ENCODE results near the gene PRRC2A.

PRRC2A gene

DNA sequence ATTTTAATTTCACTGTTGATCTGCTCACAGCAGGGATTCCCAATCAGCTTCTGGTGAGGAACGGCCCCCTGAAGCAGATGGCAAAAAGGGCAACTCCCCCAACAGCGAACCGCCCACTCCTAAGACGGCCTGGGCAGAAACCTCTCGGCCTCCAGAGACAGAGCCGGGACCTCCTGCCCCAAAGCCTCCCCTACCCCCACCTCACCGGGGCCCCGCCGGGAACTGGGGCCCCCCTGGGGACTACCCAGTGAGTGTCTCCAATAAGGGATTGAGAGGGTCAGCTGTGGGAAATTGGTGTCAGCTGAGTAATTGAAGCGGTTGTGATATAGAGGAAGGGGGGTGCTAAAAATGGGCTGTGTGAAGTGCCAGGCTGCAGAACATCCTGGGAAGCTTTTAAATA, 6.4 kb downstream of the PRRC2A start:
- H3K27ac ChIP-seq (ENCODE audit: low read depth in 2 of 2, low read length in 2 of 2) = no peak overlapping the region
- no peaks in the 10 kb centered on the region for H3K27me3 ChIP-seq (ENCODE audit: control insufficient read depth in 2 of 2, insufficient read depth in 2 of 2, low read length in 2 of 2)
- peaks cover 4 to 5% of the 10 kb centered on the region in 2 donors for H3K4me1 ChIP-seq (ENCODE audit: control insufficient read depth in 2 of 2, insufficient read depth in 2 of 2, low read length in 2 of 2)
- H3K9ac ChIP-seq (ENCODE audit: low read depth in 1 of 2, low read length in 2 of 2) = no peak overlapping the region
- H3K9me3 ChIP-seq (ENCODE audit: control insufficient read depth in 2 of 2, low read length in 2 of 2) = no peaks in the 10 kb centered on the region
- peaks cover 65 to 89% of the 10 kb centered on the region in 2 donors for H3K36me3 ChIP-seq (ENCODE audit: control insufficient read depth in 2 of 2, insufficient read depth in 2 of 2, low read length in 2 of 2)
- no peak overlapping the region for H3K4me3 ChIP-seq (ENCODE audit: low read length in 2 of 2)

DNA sequence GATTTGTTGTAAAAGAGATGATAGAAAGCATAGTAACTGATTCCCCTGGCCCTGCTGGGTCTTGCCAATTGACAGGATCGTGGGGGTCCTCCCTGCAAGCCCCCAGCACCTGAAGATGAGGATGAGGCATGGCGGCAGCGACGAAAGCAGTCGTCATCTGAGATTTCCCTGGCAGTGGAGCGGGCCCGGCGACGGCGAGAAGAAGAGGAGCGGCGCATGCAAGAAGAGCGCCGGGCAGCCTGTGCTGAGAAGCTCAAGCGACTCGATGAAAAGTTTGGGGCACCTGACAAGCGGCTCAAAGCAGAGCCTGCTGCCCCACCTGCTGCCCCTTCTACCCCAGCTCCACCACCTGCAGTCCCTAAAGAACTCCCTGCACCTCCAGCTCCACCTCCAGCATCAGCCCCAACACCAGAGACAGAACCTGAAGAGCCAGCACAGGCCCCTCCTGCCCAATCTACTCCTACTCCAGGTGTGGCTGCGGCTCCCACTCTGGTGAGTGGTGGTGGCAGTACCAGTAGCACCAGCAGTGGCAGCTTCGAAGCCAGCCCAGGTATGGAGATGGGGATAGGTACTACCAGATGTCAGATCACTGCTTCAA, 7.3 kb downstream of the PRRC2A start:
- Histone ChIP-seq H3K36me3 (ENCODE audit: control insufficient read depth in 2 of 2, insufficient read depth in 2 of 2, low read length in 2 of 2) (peaks cover 68 to 90% of the 10 kb centered on the region in 2 donors), H3K27ac (ENCODE audit: low read depth in 2 of 2, low read length in 2 of 2) (no peak overlapping the region), H3K9ac (ENCODE audit: low read depth in 1 of 2, low read length in 2 of 2) (no peak overlapping the region)

DNA sequence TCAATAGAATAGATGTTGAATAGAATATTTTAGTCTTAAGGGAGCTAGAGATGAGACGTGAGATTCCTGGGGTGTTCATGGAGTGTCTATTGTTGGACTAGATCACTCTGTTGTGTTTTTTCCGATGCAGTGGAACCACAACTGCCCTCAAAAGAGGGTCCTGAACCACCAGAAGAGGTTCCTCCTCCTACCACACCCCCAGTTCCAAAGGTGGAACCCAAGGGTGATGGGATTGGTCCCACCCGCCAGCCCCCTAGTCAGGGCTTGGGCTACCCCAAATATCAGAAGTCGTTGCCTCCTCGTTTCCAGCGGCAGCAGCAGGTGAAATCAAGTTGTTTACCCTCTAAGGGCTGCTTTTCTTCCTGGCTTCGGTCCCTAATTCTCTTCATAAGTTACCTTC, 8.5 kb downstream of the PRRC2A start:
- H3K9ac ChIP-seq (ENCODE audit: low read depth in 1 of 2, low read length in 2 of 2) = no peak overlapping the region
- H3K36me3 ChIP-seq (ENCODE audit: control insufficient read depth in 2 of 2, insufficient read depth in 2 of 2, low read length in 2 of 2) = peaks cover 74 to 90% of the 10 kb centered on the region in 2 donors
- H3K4me3 ChIP-seq (ENCODE audit: low read length in 2 of 2) = no peak overlapping the region

More for the DNA sequence above, 7.3 kb downstream of the PRRC2A start:
- no peaks in the 10 kb centered on the region for H3K4me1 ChIP-seq (ENCODE audit: control insufficient read depth in 2 of 2, insufficient read depth in 2 of 2, low read length in 2 of 2)
- H3K4me3 ChIP-seq (ENCODE audit: low read length in 2 of 2) = no peak overlapping the region
- no peaks in the 10 kb centered on the region for H3K27me3 ChIP-seq (ENCODE audit: control insufficient read depth in 2 of 2, insufficient read depth in 2 of 2, low read length in 2 of 2)
- H3K9me3 ChIP-seq (ENCODE audit: control insufficient read depth in 2 of 2, low read length in 2 of 2) = no peaks in the 10 kb centered on the region

DNA sequence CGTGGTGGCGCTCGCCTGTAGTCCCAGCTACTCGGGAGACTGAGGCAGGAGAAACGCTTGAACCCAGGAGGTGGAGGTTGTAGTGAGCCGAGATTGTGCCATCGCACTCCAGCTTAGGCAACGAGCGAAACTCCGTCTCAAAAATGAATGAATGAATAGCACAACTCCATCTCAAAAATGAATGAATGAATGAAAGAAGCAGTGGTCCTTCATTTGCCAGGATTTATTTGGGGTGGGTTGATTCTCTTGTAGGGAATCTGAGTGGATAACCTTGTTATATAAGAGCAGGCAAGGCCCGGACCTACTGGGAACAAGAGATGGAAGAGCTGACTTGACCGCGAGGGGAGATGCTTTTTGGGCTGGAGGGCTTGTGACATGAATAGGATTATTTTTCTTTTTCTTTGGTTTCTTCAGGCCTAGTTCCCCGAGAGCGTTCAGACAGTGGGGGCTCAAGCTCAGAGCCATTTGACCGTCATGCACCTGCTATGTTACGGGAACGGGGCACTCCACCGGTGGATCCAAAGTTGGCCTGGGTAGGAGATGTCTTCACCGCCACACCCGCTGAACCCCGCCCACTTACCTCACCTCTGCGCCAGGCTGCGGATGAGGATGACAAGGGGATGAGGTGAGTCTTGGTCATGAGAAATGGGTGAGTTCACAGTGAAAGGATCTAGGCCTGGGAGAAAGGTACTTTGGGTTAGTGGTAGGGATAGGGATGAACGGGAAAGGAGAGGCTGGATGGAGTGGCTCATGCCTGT, 9.8 kb downstream of the PRRC2A start:
- H3K36me3 ChIP-seq (ENCODE audit: control insufficient read depth in 2 of 2, insufficient read depth in 2 of 2, low read length in 2 of 2) = peaks cover 76 to 90% of the 10 kb centered on the region in 2 donors
- H3K27me3 ChIP-seq (ENCODE audit: control insufficient read depth in 2 of 2, insufficient read depth in 2 of 2, low read length in 2 of 2) = no peaks in the 10 kb centered on the region
- no peaks in the 10 kb centered on the region for H3K9me3 ChIP-seq (ENCODE audit: control insufficient read depth in 2 of 2, low read length in 2 of 2)
- H3K4me3 ChIP-seq (ENCODE audit: low read length in 2 of 2) = no peak overlapping the region
- H3K4me1 ChIP-seq (ENCODE audit: control insufficient read depth in 2 of 2, insufficient read depth in 2 of 2, low read length in 2 of 2) = no peaks in the 10 kb centered on the region
- no peak overlapping the region for H3K9ac ChIP-seq (ENCODE audit: low read depth in 1 of 2, low read length in 2 of 2)
- H3K27ac ChIP-seq (ENCODE audit: low read depth in 2 of 2, low read length in 2 of 2) = no peak overlapping the region

More for the DNA sequence above, 8.5 kb downstream of the PRRC2A start:
- Histone ChIP-seq H3K27ac (ENCODE audit: low read depth in 2 of 2, low read length in 2 of 2) (no peak overlapping the region), H3K27me3 (ENCODE audit: control insufficient read depth in 2 of 2, insufficient read depth in 2 of 2, low read length in 2 of 2) (no peaks in the 10 kb centered on the region), H3K9me3 (ENCODE audit: control insufficient read depth in 2 of 2, low read length in 2 of 2) (no peaks in the 10 kb centered on the region), H3K4me1 (ENCODE audit: control insufficient read depth in 2 of 2, insufficient read depth in 2 of 2, low read length in 2 of 2) (no peaks in the 10 kb centered on the region)

DNA sequence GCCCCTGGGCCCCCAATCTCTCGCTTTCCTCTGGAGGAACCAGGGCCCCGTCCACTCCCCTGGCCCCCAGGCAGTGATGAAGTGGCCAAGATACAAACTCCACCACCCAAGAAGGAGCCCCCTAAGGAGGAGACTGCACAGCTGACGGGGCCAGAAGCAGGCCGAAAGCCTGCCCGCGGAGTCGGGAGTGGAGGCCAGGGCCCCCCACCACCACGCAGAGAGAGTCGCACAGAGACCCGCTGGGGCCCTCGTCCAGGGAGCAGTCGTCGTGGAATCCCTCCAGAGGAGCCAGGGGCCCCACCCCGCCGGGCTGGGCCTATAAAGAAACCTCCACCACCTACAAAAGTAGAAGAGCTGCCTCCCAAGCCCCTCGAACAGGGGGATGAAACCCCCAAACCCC, 10.7 kb downstream of the PRRC2A start:
- Histone ChIP-seq H3K36me3 (ENCODE audit: control insufficient read depth in 2 of 2, insufficient read depth in 2 of 2, low read length in 2 of 2) (peaks cover 76 to 90% of the 10 kb centered on the region in 2 donors), H3K9ac (ENCODE audit: low read depth in 1 of 2, low read length in 2 of 2) (no peak overlapping the region), H3K27me3 (ENCODE audit: control insufficient read depth in 2 of 2, insufficient read depth in 2 of 2, low read length in 2 of 2) (no peaks in the 10 kb centered on the region), H3K27ac (ENCODE audit: low read depth in 2 of 2, low read length in 2 of 2) (no peak overlapping the region), H3K4me3 (ENCODE audit: low read length in 2 of 2) (no peak overlapping the region), H3K4me1 (ENCODE audit: control insufficient read depth in 2 of 2, insufficient read depth in 2 of 2, low read length in 2 of 2) (no peaks in the 10 kb centered on the region), H3K9me3 (ENCODE audit: control insufficient read depth in 2 of 2, low read length in 2 of 2) (no peaks in the 10 kb centered on the region)

DNA sequence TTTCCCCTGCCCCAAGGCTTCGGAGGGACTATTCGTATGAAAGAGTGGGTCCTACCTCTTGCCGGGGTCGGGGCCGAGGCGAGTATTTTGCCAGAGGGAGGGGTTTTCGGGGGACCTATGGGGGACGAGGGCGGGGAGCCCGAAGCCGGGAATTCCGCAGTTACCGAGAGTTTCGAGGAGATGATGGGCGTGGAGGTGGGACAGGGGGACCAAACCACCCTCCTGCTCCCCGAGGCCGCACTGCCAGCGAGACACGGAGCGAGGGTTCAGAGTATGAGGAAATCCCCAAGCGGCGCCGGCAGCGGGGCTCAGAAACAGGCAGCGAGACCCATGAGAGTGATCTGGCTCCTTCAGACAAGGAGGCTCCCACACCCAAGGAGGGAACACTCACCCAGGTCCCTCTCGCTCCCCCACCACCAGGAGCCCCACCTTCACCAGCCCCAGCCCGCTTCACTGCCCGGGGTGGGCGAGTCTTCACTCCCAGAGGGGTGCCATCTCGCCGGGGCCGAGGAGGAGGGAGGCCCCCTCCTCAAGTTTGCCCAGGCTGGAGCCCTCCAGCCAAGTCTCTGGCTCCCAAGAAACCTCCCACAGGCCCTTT, 11.3 kb downstream of the PRRC2A start:
- Histone ChIP-seq H3K27me3 (ENCODE audit: control insufficient read depth in 2 of 2, insufficient read depth in 2 of 2, low read length in 2 of 2) (no peaks in the 10 kb centered on the region), H3K27ac (ENCODE audit: low read depth in 2 of 2, low read length in 2 of 2) (no peak overlapping the region), H3K36me3 (ENCODE audit: control insufficient read depth in 2 of 2, insufficient read depth in 2 of 2, low read length in 2 of 2) (peaks cover 75 to 90% of the 10 kb centered on the region in 2 donors), H3K4me1 (ENCODE audit: control insufficient read depth in 2 of 2, insufficient read depth in 2 of 2, low read length in 2 of 2) (no peaks in the 10 kb centered on the region), H3K4me3 (ENCODE audit: low read length in 2 of 2) (no peak overlapping the region), H3K9me3 (ENCODE audit: control insufficient read depth in 2 of 2, low read length in 2 of 2) (no peaks in the 10 kb centered on the region), H3K9ac (ENCODE audit: low read depth in 1 of 2, low read length in 2 of 2) (no peak overlapping the region)

DNA sequence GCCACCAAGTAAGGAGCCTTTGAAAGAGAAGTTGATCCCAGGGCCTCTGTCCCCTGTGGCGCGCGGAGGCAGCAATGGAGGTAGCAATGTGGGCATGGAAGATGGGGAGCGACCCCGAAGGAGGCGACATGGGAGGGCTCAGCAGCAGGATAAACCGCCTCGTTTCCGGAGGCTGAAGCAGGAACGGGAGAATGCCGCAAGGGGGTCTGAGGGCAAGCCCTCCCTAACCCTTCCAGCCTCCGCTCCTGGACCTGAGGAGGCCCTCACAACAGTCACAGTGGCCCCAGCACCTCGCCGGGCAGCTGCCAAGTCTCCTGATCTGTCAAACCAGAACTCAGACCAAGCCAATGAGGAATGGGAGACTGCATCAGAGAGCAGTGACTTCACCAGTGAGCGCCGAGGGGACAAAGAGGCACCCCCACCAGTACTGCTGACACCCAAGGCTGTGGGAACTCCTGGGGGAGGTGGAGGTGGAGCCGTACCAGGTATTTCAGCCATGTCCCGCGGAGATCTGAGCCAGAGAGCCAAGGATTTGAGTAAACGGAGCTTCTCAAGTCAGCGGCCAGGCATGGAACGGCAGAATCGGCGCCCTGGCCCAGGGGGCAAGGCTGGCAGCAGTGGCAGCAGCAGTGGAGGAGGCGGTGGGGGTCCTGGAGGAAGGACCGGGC, 11.9 kb downstream of the PRRC2A start:
- Histone ChIP-seq H3K9ac (ENCODE audit: low read depth in 1 of 2, low read length in 2 of 2) (no peak overlapping the region), H3K27ac (ENCODE audit: low read depth in 2 of 2, low read length in 2 of 2) (no peak overlapping the region), H3K36me3 (ENCODE audit: control insufficient read depth in 2 of 2, insufficient read depth in 2 of 2, low read length in 2 of 2) (peaks cover 75 to 90% of the 10 kb centered on the region in 2 donors), H3K27me3 (ENCODE audit: control insufficient read depth in 2 of 2, insufficient read depth in 2 of 2, low read length in 2 of 2) (no peaks in the 10 kb centered on the region), H3K4me1 (ENCODE audit: control insufficient read depth in 2 of 2, insufficient read depth in 2 of 2, low read length in 2 of 2) (no peaks in the 10 kb centered on the region), H3K4me3 (ENCODE audit: low read length in 2 of 2) (no peak overlapping the region), H3K9me3 (ENCODE audit: control insufficient read depth in 2 of 2, low read length in 2 of 2) (no peaks in the 10 kb centered on the region)

DNA sequence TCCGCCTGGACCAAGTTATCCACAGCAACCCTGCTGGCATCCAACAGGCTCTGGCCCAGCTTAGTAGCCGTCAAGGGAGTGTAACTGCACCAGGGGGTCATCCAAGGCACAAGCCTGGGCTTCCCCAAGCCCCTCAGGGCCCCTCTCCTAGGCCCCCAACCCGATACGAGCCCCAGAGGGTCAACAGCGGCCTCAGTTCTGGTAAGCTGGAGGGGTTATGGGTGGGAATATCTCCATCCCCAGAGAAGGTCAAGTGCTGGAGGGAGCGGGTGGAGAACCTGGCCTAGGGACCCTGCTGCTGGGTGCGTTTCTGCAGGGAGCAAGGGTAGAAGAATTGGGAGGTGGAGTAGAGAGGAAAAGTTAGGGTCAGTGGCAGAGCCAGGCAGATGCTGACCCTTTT, 12.9 kb downstream of the PRRC2A start:
- Histone ChIP-seq H3K4me1 (ENCODE audit: control insufficient read depth in 2 of 2, insufficient read depth in 2 of 2, low read length in 2 of 2) (no peaks in the 10 kb centered on the region), H3K27ac (ENCODE audit: low read depth in 2 of 2, low read length in 2 of 2) (no peak overlapping the region), H3K36me3 (ENCODE audit: control insufficient read depth in 2 of 2, insufficient read depth in 2 of 2, low read length in 2 of 2) (peaks cover 65 to 86% of the 10 kb centered on the region in 2 donors), H3K4me3 (ENCODE audit: low read length in 2 of 2) (no peak overlapping the region), H3K9ac (ENCODE audit: low read depth in 1 of 2, low read length in 2 of 2) (no peak overlapping the region), H3K27me3 (ENCODE audit: control insufficient read depth in 2 of 2, insufficient read depth in 2 of 2, low read length in 2 of 2) (no peaks in the 10 kb centered on the region), H3K9me3 (ENCODE audit: control insufficient read depth in 2 of 2, low read length in 2 of 2) (no peaks in the 10 kb centered on the region)

DNA sequence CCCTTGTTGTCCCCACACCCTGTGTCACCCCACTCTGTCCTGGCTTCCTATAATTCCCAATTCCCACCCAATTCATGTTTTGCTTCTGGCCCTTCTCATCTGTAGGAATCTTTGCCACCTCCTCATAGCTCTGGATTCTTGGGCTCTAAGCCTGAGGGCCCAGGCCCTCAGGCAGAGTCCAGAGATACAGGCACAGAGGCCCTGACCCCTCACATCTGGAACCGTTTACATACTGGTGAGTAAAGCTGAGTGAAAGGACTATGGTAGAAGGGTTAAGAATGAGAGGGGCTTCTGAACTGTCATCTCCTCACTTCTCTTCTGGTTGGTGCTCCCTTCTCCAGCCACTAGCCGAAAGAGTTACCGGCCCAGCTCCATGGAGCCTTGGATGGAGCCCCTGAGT, 13.6 kb downstream of the PRRC2A start:
- H3K4me3 ChIP-seq (ENCODE audit: low read length in 2 of 2) = no peak overlapping the region
- H3K27me3 ChIP-seq (ENCODE audit: control insufficient read depth in 2 of 2, insufficient read depth in 2 of 2, low read length in 2 of 2) = no peaks in the 10 kb centered on the region
- peaks cover 67 to 83% of the 10 kb centered on the region in 2 donors for H3K36me3 ChIP-seq (ENCODE audit: control insufficient read depth in 2 of 2, insufficient read depth in 2 of 2, low read length in 2 of 2)
- H3K27ac ChIP-seq (ENCODE audit: low read depth in 2 of 2, low read length in 2 of 2) = no peak overlapping the region
- H3K9me3 ChIP-seq (ENCODE audit: control insufficient read depth in 2 of 2, low read length in 2 of 2) = no peaks in the 10 kb centered on the region
- H3K9ac ChIP-seq (ENCODE audit: low read depth in 1 of 2, low read length in 2 of 2) = no peak overlapping the region
- H3K4me1 ChIP-seq (ENCODE audit: control insufficient read depth in 2 of 2, insufficient read depth in 2 of 2, low read length in 2 of 2) = no peaks in the 10 kb centered on the region
